ENCODE results near the gene LAYN. TPM values are rescaled to one million over a fixed set of nuclear protein-coding genes. Genes with fewer than 3 reads are reported as not detected.

The LAYN gene
- total RNA-seq, 1 donor: 81.8 TPM

- peaks cover 13% of the 10 kb centered on the region for H3K4me1 ChIP-seq (ENCODE audit: insufficient read depth, low read length)
- H2AFZ ChIP-seq (ENCODE audit: low read length): no peak overlapping the region
- no peak overlapping the region for H3K27ac ChIP-seq (ENCODE audit: low read depth, low read length)
Measured at GRCh38 chr11:111572581-111572980, 32.1 kb downstream of the LAYN start.

DNA sequence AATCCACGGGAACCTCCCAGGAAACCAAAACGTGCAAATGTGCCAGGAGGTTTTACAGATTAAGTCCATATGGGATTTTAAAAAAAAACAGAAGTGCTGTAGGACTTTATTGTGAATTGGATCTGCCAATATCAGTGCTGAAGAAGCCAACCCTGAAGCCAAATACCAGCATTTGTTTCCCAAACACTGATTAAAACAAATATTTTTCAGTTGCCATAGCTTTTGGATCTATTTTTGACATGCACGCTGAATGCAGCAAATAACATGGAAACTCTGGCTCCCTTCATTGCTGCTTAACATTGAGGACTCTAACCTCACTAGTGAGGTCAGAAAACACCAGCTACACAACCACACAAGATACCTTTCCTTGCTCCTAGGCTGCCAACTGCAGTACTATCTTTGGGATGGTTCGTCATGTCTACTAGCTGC is 33.3 kb downstream of the LAYN start:
- Histone ChIP-seq H3K4me2 (ENCODE audit: insufficient read depth, low read length) (peak overlapping the region; percentile 62), H3K27me3 (ENCODE audit: insufficient read depth, low read length) (no peaks in the 10 kb centered on the region), H3K4me1 (ENCODE audit: insufficient read depth, low read length) (peaks cover 13% of the 10 kb centered on the region), H3K27ac (ENCODE audit: low read depth, low read length) (no peak overlapping the region), H3K9me3 (ENCODE audit: low read depth, low read length) (no peaks in the 10 kb centered on the region), H3K36me3 (ENCODE audit: insufficient read depth, low read length) (no peaks in the 10 kb centered on the region), H3K79me2 (ENCODE audit: insufficient read depth, low read length) (no peaks in the 10 kb centered on the region), H3K4me3 (ENCODE audit: insufficient read depth, low read length) (no peak overlapping the region), H4K20me1 (ENCODE audit: insufficient read depth, low read length) (no peaks in the 10 kb centered on the region), H2AFZ (ENCODE audit: low read length) (peak overlapping the region; percentile 71)
- TF ChIP-seq CTCF (IDR thresholded peaks at IDR 0.05; ENCODE audit: extremely low read depth, low read depth, low read length): no peak
- DNase-seq (ENCODE audit: insufficient read length, low spot score, missing footprints): no peak

More at GRCh38 chr11:111572581-111572980, 32.1 kb downstream of the LAYN start:
- TF ChIP-seq CTCF (IDR thresholded peaks at IDR 0.05; ENCODE audit: extremely low read depth, low read depth, low read length): no peak
- H3K4me2 ChIP-seq (ENCODE audit: insufficient read depth, low read length): no peak overlapping the region
- no peaks in the 10 kb centered on the region for H3K79me2 ChIP-seq (ENCODE audit: insufficient read depth, low read length)
- no peaks in the 10 kb centered on the region for H3K27me3 ChIP-seq (ENCODE audit: insufficient read depth, low read length)
- DNase-seq (ENCODE audit: insufficient read length, low spot score, missing footprints): no peak
- H4K20me1 ChIP-seq (ENCODE audit: insufficient read depth, low read length): no peaks in the 10 kb centered on the region
- H3K9me3 ChIP-seq (ENCODE audit: low read depth, low read length): no peaks in the 10 kb centered on the region
- no peak overlapping the region for H3K4me3 ChIP-seq (ENCODE audit: insufficient read depth, low read length)
- H3K36me3 ChIP-seq (ENCODE audit: insufficient read depth, low read length): no peaks in the 10 kb centered on the region

- Histone ChIP-seq H3K4me2 (ENCODE audit: insufficient read depth, low read length) (peak overlapping the region; percentile 62), H3K79me2 (ENCODE audit: insufficient read depth, low read length) (no peaks in the 10 kb centered on the region), H2AFZ (ENCODE audit: low read length) (peak overlapping the region; percentile 71), H3K4me3 (ENCODE audit: insufficient read depth, low read length) (no peak overlapping the region), H3K27ac (ENCODE audit: low read depth, low read length) (no peak overlapping the region), H3K9me3 (ENCODE audit: low read depth, low read length) (no peaks in the 10 kb centered on the region), H3K36me3 (ENCODE audit: insufficient read depth, low read length) (no peaks in the 10 kb centered on the region), H4K20me1 (ENCODE audit: insufficient read depth, low read length) (no peaks in the 10 kb centered on the region), H3K27me3 (ENCODE audit: insufficient read depth, low read length) (no peaks in the 10 kb centered on the region), H3K4me1 (ENCODE audit: insufficient read depth, low read length) (peaks cover 13% of the 10 kb centered on the region)
- DNase-seq (ENCODE audit: insufficient read length, low spot score, missing footprints): no peak
- TF ChIP-seq CTCF (IDR thresholded peaks at IDR 0.05; ENCODE audit: extremely low read depth, low read depth, low read length): no peak
Measured at GRCh38 chr11:111574373-111575225, 34.1 kb downstream of the LAYN start.

- no peak for TF ChIP-seq CTCF (IDR thresholded peaks at IDR 0.05; ENCODE audit: extremely low read depth, low read depth, low read length)
- no peak for DNase-seq (ENCODE audit: insufficient read length, low spot score, missing footprints)
- no peak overlapping the region for H3K27ac ChIP-seq (ENCODE audit: low read depth, low read length)
- H3K79me2 ChIP-seq (ENCODE audit: insufficient read depth, low read length): no peaks in the 10 kb centered on the region
- H2AFZ ChIP-seq (ENCODE audit: low read length): no peak overlapping the region
- H3K36me3 ChIP-seq (ENCODE audit: insufficient read depth, low read length): no peaks in the 10 kb centered on the region
- no peaks in the 10 kb centered on the region for H3K9me3 ChIP-seq (ENCODE audit: low read depth, low read length)
- no peak overlapping the region for H3K4me3 ChIP-seq (ENCODE audit: insufficient read depth, low read length)
- peaks cover 10% of the 10 kb centered on the region for H3K4me1 ChIP-seq (ENCODE audit: insufficient read depth, low read length)
- no peak overlapping the region for H3K4me2 ChIP-seq (ENCODE audit: insufficient read depth, low read length)
- H4K20me1 ChIP-seq (ENCODE audit: insufficient read depth, low read length): no peaks in the 10 kb centered on the region
- no peaks in the 10 kb centered on the region for H3K27me3 ChIP-seq (ENCODE audit: insufficient read depth, low read length)
Measured at GRCh38 chr11:111575740-111576139, 35.2 kb downstream of the LAYN start.
